Neural cell (in vitro differentiated cells): ENCODE results near the gene GPR146.

ENCODE experiments used
- EP300 ChIP-seq: fragments of 450-650 bp; conservative IDR thresholded peaks from 2 replicates; pipeline ENCODE4 v1.6.1; 2014; ENCODE audit warnings: antibody characterized with exemption, mild to moderate bottlenecking, moderate library complexity; ENCODE audit not compliant: poor library complexity, severe bottlenecking
- EZH2 ChIP-seq: fragments of 200-600, 300-800 bp; shearing (Covaris generic), sonication (generic); IDR thresholded peaks from 2 replicates; pipeline ENCODE4 v1.6.1; 2014; ENCODE audit warnings: antibody characterized with exemption, low read length, borderline replicate concordance, mild to moderate bottlenecking; ENCODE audit not compliant: insufficient read depth, poor library complexity, severe bottlenecking
- POLR2AphosphoS5 ChIP-seq: IDR thresholded peaks from 2 replicates; pipeline ENCODE4 v1.6.1; 2012
- TAF1 ChIP-seq: IDR thresholded peaks from 2 replicates; pipeline ENCODE4 v1.6.1; 2012; ENCODE audit warnings: low read depth
- TF ChIP-seq, protein P1 (sequence below): fragments of 450-650 bp; IDR thresholded peaks from 2 replicates; pipeline ENCODE4 v1.5.1; 2014; ENCODE audit warnings: antibody characterized with exemption, mild to moderate bottlenecking, moderate library complexity; ENCODE audit not compliant: poor library complexity, severe bottlenecking

DNA sequence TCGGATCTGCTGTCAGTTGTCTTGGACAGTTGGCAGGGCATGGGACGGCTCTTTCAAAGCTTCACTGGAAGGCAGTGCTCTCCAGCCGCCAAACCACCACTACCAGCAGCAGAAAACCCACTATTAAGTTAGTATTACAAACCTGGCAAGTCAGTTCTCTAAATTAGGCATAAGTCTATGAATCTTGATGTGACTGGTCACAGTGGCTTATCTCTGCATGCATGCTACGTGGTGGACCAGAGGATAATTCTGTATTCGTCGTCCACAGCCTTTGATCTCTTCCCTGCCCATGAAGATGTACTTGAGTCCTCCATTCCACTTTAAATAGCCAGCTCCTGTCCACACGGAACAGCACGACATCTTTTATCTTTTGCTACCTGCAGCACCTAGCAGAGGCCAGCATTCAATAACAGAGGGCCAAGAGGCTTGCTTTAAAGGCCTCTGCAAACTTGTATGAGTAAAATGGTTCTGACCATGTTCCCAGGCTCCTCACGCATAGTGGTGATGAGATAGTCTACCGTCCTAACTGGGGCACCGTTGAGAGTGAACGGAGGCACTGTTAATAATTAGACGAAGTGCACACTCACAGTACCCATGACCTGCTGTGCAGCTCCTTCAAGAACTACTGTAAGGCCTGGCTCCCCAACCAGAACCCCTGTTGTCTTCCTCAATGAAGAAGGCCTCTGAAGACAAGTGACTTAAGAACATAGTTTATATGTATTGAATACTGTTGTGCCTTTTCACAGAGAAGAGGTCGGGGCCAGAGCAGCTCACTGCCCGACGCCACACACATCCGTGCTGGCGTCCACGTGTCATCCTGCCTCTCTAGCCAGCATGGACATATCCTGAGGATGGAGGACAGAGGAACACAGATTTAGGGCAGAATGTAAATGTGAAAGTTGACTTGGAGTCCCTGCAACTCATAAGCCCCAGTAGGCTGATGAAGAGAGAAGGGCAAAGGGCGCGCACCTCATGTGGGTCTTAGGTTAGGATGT, 1.0 kb downstream of the GPR146 start:
- TF ChIP-seq, protein P1, sequence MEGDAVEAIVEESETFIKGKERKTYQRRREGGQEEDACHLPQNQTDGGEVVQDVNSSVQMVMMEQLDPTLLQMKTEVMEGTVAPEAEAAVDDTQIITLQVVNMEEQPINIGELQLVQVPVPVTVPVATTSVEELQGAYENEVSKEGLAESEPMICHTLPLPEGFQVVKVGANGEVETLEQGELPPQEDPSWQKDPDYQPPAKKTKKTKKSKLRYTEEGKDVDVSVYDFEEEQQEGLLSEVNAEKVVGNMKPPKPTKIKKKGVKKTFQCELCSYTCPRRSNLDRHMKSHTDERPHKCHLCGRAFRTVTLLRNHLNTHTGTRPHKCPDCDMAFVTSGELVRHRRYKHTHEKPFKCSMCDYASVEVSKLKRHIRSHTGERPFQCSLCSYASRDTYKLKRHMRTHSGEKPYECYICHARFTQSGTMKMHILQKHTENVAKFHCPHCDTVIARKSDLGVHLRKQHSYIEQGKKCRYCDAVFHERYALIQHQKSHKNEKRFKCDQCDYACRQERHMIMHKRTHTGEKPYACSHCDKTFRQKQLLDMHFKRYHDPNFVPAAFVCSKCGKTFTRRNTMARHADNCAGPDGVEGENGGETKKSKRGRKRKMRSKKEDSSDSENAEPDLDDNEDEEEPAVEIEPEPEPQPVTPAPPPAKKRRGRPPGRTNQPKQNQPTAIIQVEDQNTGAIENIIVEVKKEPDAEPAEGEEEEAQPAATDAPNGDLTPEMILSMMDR: no peak
- TF ChIP-seq POLR2AphosphoS5 (no peak), EZH2 (no peak), EP300 (no peak), TAF1 (no peak)
